HL-60 (cell line): ENCODE data around the gene PTPRN2.

Source experiments
- CTCF ChIP-seq: IDR thresholded peaks from one replicate; pipeline ENCODE4 v1.5.1; 2011; ENCODE audit warnings: low read length, control low read depth, inconsistent platforms; ENCODE audit not compliant: insufficient read depth
- GABPA ChIP-seq: IDR thresholded peaks from 2 replicates; pipeline ENCODE4 v1.6.1; 2012; ENCODE audit warnings: low read depth
- POLR2AphosphoS5 ChIP-seq: IDR thresholded peaks from 2 replicates; pipeline ENCODE4 v1.6.1; 2012; ENCODE audit warnings: low read depth
- TF ChIP-seq, protein P1 (sequence below): IDR thresholded peaks from 2 replicates; pipeline ENCODE4 v1.6.1; 2012; ENCODE audit warnings: low read depth; ENCODE audit not compliant: insufficient replicate concordance

DNA sequence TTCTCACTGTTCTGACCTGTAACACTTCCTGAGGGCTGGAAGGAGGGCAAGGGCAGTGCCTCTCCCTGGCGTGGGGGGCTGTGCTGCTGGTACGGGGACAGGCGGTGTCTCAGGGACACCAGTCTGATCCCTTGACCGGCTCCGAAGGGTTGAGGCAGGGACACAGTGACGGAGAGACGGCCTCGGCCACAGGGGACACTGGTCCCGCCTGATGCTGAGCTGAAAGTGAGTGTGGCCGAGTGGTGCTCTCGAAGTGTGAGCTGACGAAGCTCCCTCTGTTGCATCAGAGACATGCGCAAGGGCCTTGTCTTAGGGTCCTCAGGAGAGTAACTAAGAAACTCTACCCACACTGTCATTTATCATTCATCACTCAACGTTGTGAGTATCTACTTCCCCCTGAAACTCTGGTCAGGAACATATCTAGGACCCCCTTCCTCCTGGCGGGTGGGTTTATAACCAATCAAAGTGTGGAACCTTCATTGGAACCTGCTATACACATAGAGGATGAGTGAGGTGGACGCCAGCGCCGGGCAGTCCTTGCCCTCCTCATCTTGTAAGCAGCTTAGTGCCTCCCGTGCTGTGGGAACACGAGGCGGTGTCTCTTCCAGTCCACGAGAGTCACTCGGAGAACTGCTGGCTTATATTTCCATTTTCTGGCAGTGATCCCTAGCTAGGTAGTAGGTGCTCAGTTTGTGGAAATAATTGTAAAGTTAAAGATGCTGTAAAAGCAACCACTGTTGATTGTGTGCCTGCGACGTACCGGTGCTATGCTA is 967.7 kb downstream of the PTPRN2 start:
- TF ChIP-seq CTCF (no peak), POLR2AphosphoS5 (no peak), GABPA (no peak)
- TF ChIP-seq, protein P1, sequence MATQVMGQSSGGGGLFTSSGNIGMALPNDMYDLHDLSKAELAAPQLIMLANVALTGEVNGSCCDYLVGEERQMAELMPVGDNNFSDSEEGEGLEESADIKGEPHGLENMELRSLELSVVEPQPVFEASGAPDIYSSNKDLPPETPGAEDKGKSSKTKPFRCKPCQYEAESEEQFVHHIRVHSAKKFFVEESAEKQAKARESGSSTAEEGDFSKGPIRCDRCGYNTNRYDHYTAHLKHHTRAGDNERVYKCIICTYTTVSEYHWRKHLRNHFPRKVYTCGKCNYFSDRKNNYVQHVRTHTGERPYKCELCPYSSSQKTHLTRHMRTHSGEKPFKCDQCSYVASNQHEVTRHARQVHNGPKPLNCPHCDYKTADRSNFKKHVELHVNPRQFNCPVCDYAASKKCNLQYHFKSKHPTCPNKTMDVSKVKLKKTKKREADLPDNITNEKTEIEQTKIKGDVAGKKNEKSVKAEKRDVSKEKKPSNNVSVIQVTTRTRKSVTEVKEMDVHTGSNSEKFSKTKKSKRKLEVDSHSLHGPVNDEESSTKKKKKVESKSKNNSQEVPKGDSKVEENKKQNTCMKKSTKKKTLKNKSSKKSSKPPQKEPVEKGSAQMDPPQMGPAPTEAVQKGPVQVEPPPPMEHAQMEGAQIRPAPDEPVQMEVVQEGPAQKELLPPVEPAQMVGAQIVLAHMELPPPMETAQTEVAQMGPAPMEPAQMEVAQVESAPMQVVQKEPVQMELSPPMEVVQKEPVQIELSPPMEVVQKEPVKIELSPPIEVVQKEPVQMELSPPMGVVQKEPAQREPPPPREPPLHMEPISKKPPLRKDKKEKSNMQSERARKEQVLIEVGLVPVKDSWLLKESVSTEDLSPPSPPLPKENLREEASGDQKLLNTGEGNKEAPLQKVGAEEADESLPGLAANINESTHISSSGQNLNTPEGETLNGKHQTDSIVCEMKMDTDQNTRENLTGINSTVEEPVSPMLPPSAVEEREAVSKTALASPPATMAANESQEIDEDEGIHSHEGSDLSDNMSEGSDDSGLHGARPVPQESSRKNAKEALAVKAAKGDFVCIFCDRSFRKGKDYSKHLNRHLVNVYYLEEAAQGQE, result no peak
